ENCODE results near the gene OCLN.
"Not testable (repeated sequence)": the region's sequence is repeated elsewhere in the genome, so short reads cannot be mapped to it uniquely, and the experiment has no call there.

Gene OCLN

GRCh38 chr5:69492391-69492922 is at the start of gene OCLN:
Gene OCLN (plus strand): TSS chr5:69492790. CDS start chr5:69504245, 11,455 bp downstream.
- DNase-seq = no peak

DNA sequence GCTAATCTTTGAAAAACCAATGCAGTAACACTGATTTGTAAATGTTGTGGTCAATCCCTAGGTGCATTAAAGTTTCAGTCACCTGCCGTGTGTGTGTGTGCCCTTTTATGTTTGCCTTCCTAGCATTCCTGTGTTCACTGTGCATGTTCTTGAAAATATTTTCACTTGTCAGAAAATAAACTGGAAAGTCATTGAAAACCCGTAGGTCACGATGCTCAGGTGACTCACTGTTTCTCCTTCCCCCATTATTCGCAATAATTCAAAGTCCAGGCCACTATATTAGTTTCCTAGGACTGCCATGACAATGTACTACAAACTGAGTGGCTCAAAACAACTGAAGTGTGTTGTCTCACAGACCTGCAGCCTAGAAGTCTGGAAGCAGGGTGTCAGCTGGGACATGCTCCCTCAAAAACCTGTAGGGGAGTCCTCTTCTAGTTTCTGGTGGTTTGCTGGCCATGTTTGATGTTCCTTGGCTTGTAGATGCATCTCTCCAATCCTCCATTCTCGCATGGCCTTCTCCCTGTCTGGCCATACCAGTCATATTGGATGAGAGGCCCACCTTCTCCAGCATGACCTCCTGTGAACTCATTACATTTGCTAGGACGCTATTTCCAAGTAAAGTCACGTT is 48.3 kb upstream of the OCLN start:
- no peak for DNase-seq

GRCh38 chr5:69449511-69449910 is 43.1 kb upstream of the OCLN start:
- DNase-seq = no peak

DNA sequence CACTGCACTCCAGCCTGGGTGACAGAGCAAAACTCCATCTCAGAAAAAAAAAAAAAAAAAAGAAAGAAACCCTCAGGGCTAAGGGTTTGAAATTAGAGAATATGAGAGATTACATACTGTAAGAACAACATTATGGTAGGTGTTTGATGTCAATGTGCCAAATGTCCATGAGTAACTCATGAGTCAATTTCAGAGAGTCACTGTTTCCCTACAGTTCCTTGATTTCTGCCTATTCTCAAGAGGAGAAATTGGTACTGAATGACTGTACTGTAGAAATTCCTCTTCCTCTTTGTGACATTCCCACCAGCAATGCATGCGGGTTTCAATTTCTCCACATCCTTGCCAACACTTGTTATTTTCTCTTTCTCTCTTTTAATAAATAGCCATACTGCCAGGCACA is 42.5 kb upstream of the OCLN start:
- DNase-seq = no peak

GRCh38 chr5:69450527-69450926 is 42.1 kb upstream of the OCLN start:
- not testable (repeated sequence) for DNase-seq

DNA sequence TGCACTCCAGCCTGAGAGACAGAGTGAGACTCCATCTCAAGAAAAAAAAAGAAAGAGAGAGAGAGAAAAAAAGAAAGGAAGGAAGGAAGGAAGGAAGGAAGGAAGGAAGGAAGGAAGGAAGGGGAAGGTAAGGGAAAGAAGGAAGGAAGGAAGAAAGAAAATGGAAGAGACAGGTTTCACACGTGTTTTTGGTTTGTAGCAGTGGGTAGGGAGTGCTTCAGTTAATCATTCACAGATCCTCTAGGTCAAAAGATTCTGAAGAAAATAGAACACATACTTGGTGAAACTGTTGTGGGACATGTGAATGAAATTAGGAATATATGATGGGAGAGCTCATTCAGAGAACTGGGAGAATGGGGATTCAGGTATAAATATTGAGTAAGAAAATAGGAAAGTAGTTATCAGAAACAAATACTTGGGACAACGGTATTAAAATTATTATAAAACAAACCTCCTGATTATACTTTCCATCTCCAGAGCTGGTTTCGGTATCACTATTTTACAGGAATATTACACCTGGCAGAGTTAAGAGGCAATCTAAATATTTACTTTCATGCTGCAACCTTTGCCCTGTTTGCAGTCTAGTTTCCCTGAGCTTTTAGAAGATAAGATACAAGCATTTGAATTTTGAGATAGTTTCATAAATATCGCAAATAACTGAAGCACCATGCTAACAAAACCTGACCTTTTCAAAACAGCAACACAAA is 40.5 kb upstream of the OCLN start:
- no peak for DNase-seq

GRCh38 chr5:69453487-69453886 is 39.1 kb upstream of the OCLN start:
- DNase-seq = not testable (repeated sequence)

DNA sequence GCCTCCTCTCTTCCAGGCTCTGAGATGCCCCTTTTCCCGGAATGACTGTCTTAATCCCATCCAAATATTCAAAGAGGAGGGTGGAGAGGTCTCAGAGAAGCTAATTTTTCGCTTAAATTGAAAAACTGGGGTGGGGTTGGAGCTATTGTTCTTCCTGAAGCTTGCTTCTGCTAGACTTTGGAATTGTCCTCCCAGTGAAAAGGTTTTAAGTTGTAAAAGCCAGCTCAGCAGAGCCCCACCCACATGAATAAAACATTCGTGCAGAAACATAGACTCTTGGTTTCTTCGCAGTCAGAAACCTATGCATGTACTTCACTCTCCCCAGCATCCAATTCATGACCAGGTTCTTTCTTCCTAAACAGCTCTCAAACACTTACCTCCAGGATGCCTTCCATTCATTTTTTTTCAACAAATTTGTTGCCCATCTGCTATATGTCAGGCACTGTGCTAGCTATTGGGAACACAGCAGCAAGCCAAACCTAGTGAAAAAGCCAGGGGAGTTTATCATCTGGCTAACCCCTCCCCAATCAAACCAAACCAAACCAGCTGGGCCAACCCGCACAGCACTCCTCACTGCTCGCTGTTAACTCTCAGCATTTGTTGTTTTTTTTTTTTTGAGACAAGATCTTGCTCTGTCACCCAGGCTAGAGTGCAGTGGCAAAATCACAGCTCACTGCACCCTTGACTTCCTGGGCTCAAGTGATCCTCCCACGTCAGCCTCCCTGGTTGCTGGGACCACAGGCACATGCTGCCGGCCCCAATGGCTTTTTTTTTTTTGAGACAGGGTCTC is 37.9 kb upstream of the OCLN start:
- DNase-seq = no peak

- not testable (repeated sequence) for DNase-seq
Observed at GRCh38 chr5:69455428-69455988, 37.1 kb upstream of the OCLN start.

DNA sequence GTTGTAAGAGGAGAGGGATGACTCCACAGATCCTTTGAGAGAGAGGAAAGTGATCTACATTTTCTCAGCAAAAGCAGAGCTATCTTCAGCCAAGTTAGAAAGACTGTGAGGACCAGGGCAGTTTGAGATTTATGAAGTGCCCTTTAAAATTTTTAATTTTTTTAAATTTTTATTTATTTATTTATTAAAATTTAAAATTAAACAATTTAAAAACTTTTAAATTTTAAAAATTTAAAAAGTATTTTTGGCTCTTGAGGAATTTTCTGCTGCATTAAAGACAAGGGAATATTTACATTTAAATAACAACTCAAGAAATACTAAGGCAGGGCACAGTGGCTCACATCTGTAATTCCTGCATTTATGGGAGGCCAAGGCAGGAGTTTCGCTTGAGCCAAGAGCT is 30.4 kb upstream of the OCLN start:
- no peak for DNase-seq

DNA sequence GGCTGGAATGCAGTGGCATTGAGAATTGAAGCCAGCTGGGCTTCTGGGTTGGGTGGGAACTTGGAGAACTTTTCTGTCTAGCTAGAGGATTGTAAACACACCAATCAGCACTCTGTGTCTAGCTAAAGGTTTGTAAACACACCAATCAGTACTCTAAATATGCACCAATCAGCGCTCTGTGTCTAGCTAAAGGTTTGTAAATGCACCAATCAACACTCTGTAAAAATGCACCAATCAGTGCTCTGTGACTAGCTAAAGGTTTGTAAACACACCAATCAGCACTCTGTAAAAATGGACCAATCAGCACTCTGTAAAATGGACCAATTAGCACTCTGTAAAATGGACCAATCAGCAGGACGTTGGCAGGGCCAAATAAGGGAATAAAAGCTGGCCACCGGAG is 26.2 kb upstream of the OCLN start:
- DNase-seq = not testable (repeated sequence)

- DNase-seq = no peak
Observed at GRCh38 chr5:69467442-69468225, 25.0 kb upstream of the OCLN start.

DNA sequence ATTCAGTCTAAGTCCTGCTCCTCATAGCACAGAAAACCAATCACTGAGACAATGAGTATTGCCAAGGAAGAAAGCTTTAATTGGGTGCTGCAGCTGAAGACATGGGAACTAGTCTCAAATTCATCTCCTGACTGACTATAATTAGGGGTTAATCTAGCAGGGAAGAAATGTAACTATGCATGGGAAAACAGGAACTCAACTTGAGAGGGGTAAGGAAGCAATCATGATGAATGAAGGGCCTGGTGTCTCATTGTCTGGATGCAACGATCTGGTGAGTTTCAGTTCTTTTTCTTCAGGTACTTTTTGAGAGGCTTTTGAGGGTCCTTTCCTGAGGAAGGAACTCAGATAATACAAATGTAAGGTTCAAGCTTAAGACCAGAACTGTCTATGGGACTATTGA is 24.0 kb upstream of the OCLN start:
- no peak for DNase-seq

GRCh38 chr5:69471516-69471915 is 21.1 kb upstream of the OCLN start:
- DNase-seq = not testable (repeated sequence)

GRCh38 chr5:69472535-69473143 is 20.0 kb upstream of the OCLN start:
- not testable (repeated sequence) for DNase-seq

DNA sequence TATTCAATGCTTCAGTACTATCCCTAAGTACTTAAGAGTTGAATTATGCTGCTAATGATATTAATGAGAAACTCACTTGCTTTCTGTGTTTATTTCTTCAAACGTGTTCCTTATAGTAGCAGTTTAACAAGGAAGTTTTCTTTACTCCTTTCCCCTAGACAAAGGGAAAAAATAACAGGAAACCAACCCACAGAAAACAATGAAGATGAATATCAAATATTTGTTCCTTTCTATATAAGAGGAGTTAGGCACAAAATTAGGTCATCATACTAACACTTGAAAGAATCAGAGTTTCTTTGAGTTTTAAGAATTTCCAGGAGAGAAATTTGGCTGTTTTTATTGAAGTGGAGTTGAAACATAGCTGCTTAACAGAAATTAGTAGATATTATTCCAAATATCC is 15.4 kb upstream of the OCLN start:
- no peak for DNase-seq

DNA sequence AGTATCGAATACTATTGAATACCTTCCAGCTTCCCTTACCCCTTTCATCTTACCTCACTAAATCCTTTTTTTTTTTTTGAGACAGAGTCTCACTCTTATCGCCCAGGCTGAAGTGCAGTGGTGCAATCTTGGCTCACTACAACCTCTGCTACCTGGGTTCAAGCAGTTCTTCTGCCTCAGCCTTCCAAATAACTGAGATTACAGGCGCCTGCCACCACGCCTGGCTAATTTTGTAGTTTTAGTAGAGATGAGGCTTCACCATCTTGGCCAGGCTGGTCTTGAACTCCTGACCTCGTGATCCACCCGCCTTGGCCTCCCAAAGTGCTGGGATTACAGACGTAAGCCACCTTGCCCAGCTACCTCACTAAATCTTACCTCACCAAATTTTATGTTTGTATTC is 14.3 kb upstream of the OCLN start:
- not testable (repeated sequence) for DNase-seq

DNA sequence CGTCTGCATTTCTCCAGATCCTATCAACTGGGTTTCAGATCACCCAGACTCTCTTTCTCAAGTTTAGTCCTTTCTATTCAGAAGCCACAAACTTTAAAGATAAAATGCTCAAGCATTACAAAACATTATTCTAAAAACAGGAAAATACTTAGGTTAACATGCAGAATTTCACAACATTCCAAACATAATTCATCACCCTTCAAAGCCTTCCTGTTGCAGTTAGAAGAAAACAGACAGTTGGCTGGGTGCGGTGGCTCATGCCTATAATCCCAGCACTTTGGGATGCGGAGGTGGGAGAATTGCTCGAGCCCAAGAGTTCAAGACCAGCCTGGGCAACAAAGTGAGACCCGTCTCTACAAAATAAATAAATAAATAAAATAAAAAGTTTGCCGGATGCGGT is 7.7 kb upstream of the OCLN start:
- no peak for DNase-seq

GRCh38 chr5:69485471-69485870 is 7.1 kb upstream of the OCLN start:
- DNase-seq = no peak

GRCh38 chr5:69489246-69489645 is 3.3 kb upstream of the OCLN start:
- no peak for DNase-seq

DNA sequence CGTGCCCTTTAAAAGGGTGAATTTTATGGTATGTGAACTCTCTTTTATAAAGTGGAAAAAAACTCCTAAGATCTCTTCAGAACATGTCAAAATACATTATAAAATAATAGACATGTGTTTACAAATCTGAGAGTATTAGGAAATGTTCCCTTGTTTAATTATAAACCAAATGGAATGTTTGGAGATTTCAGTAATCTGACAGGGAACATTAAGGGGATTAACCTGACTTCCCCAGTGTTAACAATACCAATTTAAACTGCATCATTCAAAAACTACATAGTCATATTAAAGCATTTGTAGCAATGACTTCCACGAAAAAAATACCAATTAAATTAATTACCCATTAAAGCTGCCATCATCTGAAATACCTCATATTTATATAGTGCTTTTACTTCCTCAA is 1.6 kb upstream of the OCLN start:
- no peak for DNase-seq

DNA sequence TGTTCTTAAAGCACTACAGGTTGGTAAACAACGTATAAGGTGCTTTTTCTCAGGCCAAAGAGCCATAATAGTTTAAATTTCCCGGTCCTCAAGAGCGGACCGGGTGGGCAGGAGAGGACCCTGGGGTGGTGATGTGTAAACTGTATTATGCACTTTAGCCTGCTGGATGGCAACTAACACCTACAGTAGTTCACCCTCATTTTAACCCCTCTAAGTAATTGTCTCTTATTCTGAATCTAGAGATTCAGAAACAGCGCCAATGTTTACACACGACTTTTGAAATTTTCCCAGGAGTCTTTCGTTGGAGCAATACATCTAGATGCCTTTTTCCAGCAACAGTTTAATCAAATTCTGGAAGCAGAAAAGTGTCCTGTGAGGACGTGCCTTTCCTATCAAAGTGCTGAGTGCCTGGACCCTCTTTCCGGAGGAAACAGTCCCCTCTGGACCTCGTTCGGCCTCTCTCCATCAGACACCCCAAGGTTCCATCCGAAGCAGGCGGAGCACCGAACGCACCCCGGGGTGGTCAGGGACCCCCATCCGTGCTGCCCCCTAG is 676 bp upstream of the OCLN start:
- no peak for DNase-seq
